GM21528 (cell line): ENCODE measurements around the gene PEX11B.

Experiments
- ATAC-seq: cut with Tn5 transposase; IDR thresholded peaks from one replicate; pipeline ENCODE4 v1.9.1; 2021; ENCODE audit warnings: mild to moderate bottlenecking, moderate library complexity; ENCODE audit not compliant: unreplicated experiment, low FRiP score

The PEX11B gene

GRCh38 chr1:145918144-145918991 is at the start of gene PEX11B:
Gene PEX11B (minus strand): TSS chr1:145918717. CDS start chr1:145918688, 29 bp downstream.
- ATAC-seq: peak; percentile 81

GRCh38 chr1:145967288-145967687 is 48.8 kb upstream of the PEX11B start:
- no peak for ATAC-seq

GRCh38 chr1:145965119-145965744 is 46.7 kb upstream of the PEX11B start:
- no peak for ATAC-seq

- peak; percentile 82 for ATAC-seq
These were observed 46.0 kb upstream of the PEX11B start, which contains the start of the genes ANKRD34A and POLR3GL for GRCh38 chr1:145964328-145965118. Gene ANKRD34A (minus strand): TSS chr1:145964575. CDS start chr1:145961759, 2,816 bp downstream. Gene POLR3GL (plus strand): TSS chr1:145964690. CDS start chr1:145974866, 10,176 bp downstream.

- no peak for ATAC-seq
These were observed 44.9 kb upstream of the PEX11B start for GRCh38 chr1:145963265-145964019.

GRCh38 chr1:145962157-145963102 is 43.9 kb upstream of the PEX11B start:
- ATAC-seq: no peak

GRCh38 chr1:145961425-145962156 is 43.1 kb upstream of the PEX11B start:
- ATAC-seq: no peak

- no peak for ATAC-seq
These were observed 42.5 kb upstream of the PEX11B start for GRCh38 chr1:145961109-145961424.

GRCh38 chr1:145960468-145961108 is 42.1 kb upstream of the PEX11B start:
- ATAC-seq: no peak

GRCh38 chr1:145959957-145960467 is 41.5 kb upstream of the PEX11B start:
- ATAC-seq: no peak

GRCh38 chr1:145959333-145959732 is 40.8 kb upstream of the PEX11B start:
- no peak for ATAC-seq

GRCh38 chr1:145958734-145959133 is 40.2 kb upstream of the PEX11B start:
- ATAC-seq: no peak

GRCh38 chr1:145957443-145958319 is 39.2 kb upstream of the PEX11B start, which contains the start of gene LIX1L:
Gene LIX1L (minus strand): TSS chr1:145958017. CDS start chr1:145957927, 90 bp downstream.
- ATAC-seq: peak; percentile 82

GRCh38 chr1:145956781-145957442 is 38.4 kb upstream of the PEX11B start:
- ATAC-seq: no peak

- no peak for ATAC-seq
These were observed 37.8 kb upstream of the PEX11B start for GRCh38 chr1:145956361-145956760.

GRCh38 chr1:145955436-145955835 is 36.9 kb upstream of the PEX11B start:
- no peak for ATAC-seq
